B cell (primary cell): ENCODE data around the gene WDFY4. TPM values are rescaled to one million over a fixed set of nuclear protein-coding genes. Genes with fewer than 3 reads are reported as not detected.

Experiments used
- ATAC-seq: fragments of 200-7000 bp; cut with Tn5 transposase; one replicate; pipeline ENCODE4 v1.10.0; 2021; ENCODE audit warnings: low read depth, mild to moderate bottlenecking, moderate number of reproducible peaks, moderate library complexity
- CTCF ChIA-PET: fragments of 350-600 bp; sonication (Branson Sonifier 250); formaldehyde crosslinking; loops from one replicate; lab custom pipeline; 2021; ENCODE audit warnings: antibody characterized with exemption, inconsistent platforms; lab: Charles Lee
- POLR2A ChIA-PET: fragments of 350-600 bp; sonication (Branson Sonifier 250); formaldehyde crosslinking; loops from one replicate; lab custom pipeline; 2021; ENCODE audit warnings: antibody characterized with exemption; lab: Charles Lee
- DNase-seq: peaks from one replicate; pipeline ENCODE4 v3.0.0; 2013
- H2AFZ ChIP-seq: 2 replicates; pipeline ENCODE4 v1.6.1; 2012; ENCODE audit warnings: mild to moderate bottlenecking, low read depth, low read length; ENCODE audit not compliant: insufficient read depth, poor library complexity, severe bottlenecking
- H3K27ac ChIP-seq, 2 donors: 1 replicate in 1 of 2; 2 replicates in 1 of 2; pipeline ENCODE4 v1.5.1; 2012 to 2013; ENCODE audit warnings: low read length in 2 of 2, mild to moderate bottlenecking in 2 of 2, moderate library complexity in 1 of 2
- H3K27me3 ChIP-seq, 4 experiments: fragments of 200-600 bp in 1 of 4; sonication (generic) in 1 of 4; replicated peaks in 1 of 4; 1 replicate in 2 of 4; 2 replicates in 2 of 4; pipeline versions ENCODE4 v1.6.1 to v1.7.0; 2013 to 2016; ENCODE audit warnings: low read length in 3 of 4, mild to moderate bottlenecking in 2 of 4, mixed read lengths in 1 of 4, moderate library complexity in 1 of 4; ENCODE audit not compliant: insufficient read depth in 4 of 4, control insufficient read depth in 3 of 4; ENCODE audit errors: control extremely low read depth in 1 of 4
- H3K36me3 ChIP-seq, 2 experiments: replicated peaks in 1 of 2; 1 replicate in 1 of 2; 2 replicates in 1 of 2; pipeline versions ENCODE4 v1.6.1 to v1.7.1; 2013; ENCODE audit warnings: low read length in 1 of 2; ENCODE audit not compliant: insufficient read depth in 2 of 2, control insufficient read depth in 1 of 2; ENCODE audit errors: control extremely low read depth in 1 of 2, extremely low read depth in 1 of 2
- H3K4me1 ChIP-seq, 2 donors: fragments of 200-600 bp in 1 of 2; sonication (generic) in 1 of 2; 1 replicate in 1 of 2; 2 replicates in 1 of 2; pipeline versions ENCODE4 v1.5.1 to v1.6.1; 2013 to 2017; ENCODE audit warnings: low read length in 2 of 2; ENCODE audit not compliant: control insufficient read depth in 2 of 2, insufficient read depth in 2 of 2
- H3K4me2 ChIP-seq: replicated peaks from 2 replicates; pipeline ENCODE3; 2012; ENCODE audit warnings: mild to moderate bottlenecking, low read depth, low read length; ENCODE audit not compliant: poor library complexity, severe bottlenecking
- H3K4me3 ChIP-seq, 5 experiments: fragments of 200-600 bp in 1 of 5; sonication (generic) in 1 of 5; 1 replicate in 3 of 5; 2 replicates in 2 of 5; pipeline versions ENCODE4 v1.5.1 to v1.7.0; 2011 to 2016; ENCODE audit warnings: low read length in 4 of 5, mild to moderate bottlenecking in 4 of 5, low read depth in 2 of 5, control low read depth in 1 of 5, moderate library complexity in 1 of 5; ENCODE audit not compliant: insufficient read depth in 1 of 5; ENCODE audit errors: control extremely low read depth in 1 of 5, extremely low read depth in 1 of 5
- H3K79me2 ChIP-seq: fragments of 200-600 bp; sonication (generic); one replicate; pipeline ENCODE4 v1.6.0; 2016; ENCODE audit warnings: low read length; ENCODE audit not compliant: control insufficient read depth, insufficient read depth
- H3K9ac ChIP-seq: fragments of 200-600 bp; sonication (generic); 2 replicates; pipeline ENCODE4 v1.6.1; 2017; ENCODE audit warnings: mild to moderate bottlenecking, low read length, moderate library complexity
- H3K9me3 ChIP-seq, 3 donors: one replicate each; pipeline versions ENCODE4 v1.6.1 to v1.7.1; 2013; ENCODE audit warnings: low read length in 2 of 3; ENCODE audit not compliant: control insufficient read depth in 2 of 3, insufficient read depth in 1 of 3; ENCODE audit errors: control extremely low read depth in 1 of 3
- H4K20me1 ChIP-seq: 2 replicates; pipeline ENCODE4 v1.6.0; 2012; ENCODE audit warnings: mild to moderate bottlenecking, low read length; ENCODE audit not compliant: insufficient read depth, control insufficient read depth, poor library complexity, severe bottlenecking
- H3K27ac Mint-ChIP-seq: one replicate; pipeline ENCODE4 v1.8.0; 2021; ENCODE audit warnings: mixed read lengths
- H3K27me3 Mint-ChIP-seq: one replicate; pipeline ENCODE4 v1.8.0; 2021; ENCODE audit warnings: mixed read lengths
- H3K4me1 Mint-ChIP-seq: one replicate; pipeline ENCODE4 v1.8.0; 2021; ENCODE audit warnings: mixed read lengths
- H3K4me3 Mint-ChIP-seq: one replicate; pipeline ENCODE4 v1.8.0; 2021; ENCODE audit warnings: mixed read lengths
- H3K9me3 Mint-ChIP-seq: one replicate; pipeline ENCODE4 v1.8.0; 2022; ENCODE audit warnings: mixed read lengths; ENCODE audit not compliant: insufficient read depth
- CTCF ChIP-seq: fragments of 200-600 bp; IDR thresholded peaks from one replicate; pipeline ENCODE4 v1.8.0; 2022; ENCODE audit warnings: antibody characterized with exemption, mild to moderate bottlenecking
- EZH2 ChIP-seq: IDR thresholded peaks from 2 replicates; pipeline ENCODE4 v1.6.1; 2012; ENCODE audit warnings: borderline replicate concordance, low read depth, mild to moderate bottlenecking, moderate library complexity, low read length; ENCODE audit not compliant: insufficient read depth, poor library complexity, severe bottlenecking
- WGBS: methylation state at CpG from one replicate; pipeline ENCODE4 v1.1.5; 2013; ENCODE audit warnings: missing lambda C conversion rate; ENCODE audit not compliant: insufficient coverage; 5-methylcytosine and 5-hydroxymethylcytosine counted together
- intact Hi-C: fragments of 100-400 bp; cut with micrococcal nuclease; formaldehyde crosslinking; loops from one replicate; pipeline ENCODE4 v1.10.0; 2022
- polyA plus RNA-seq: library from polyadenylated mRNA; depleted of rRNA; stranded (reverse); fragments of >200 nt; gene quantifications from 2 replicates; pipeline ENCODE4 v1.2.3, GENCODE V29; 2012
- total RNA-seq, 2 donors: library from RNA; stranded (reverse); fragments of 120-200 nt in 1 of 2; gene quantifications; 1 replicate in 1 of 2; 2 replicates in 1 of 2; pipeline versions ENCODE4 v1.2.3 to v1.2.4, GENCODE V29; 2013 to 2022

The WDFY4 gene
- total and polyA plus RNA-seq, 2 donors (not counting 1 experiment from before 2014, with no cell fraction given) = 262 to 560 TPM

- no peaks in the 10 kb centered on the region for H3K9me3 ChIP-seq
- H3K4me2 ChIP-seq = peak overlapping the region; percentile 33
- POLR2A ChIA-PET = interaction anchor here (1.5 kb wide), 1 partner anchor 14 kb away, joined by 9 read pairs; the partner anchor contains the start of gene WDFY4
- H3K27ac Mint-ChIP-seq = peak overlapping the region; percentile 84
- no peaks in the 10 kb centered on the region for H3K27me3 ChIP-seq
- no peak overlapping the region for H2AFZ ChIP-seq
- peaks cover 96% of the 10 kb centered on the region for H3K4me1 Mint-ChIP-seq
- no peaks in the 10 kb centered on the region for H3K9me3 Mint-ChIP-seq
- DNase-seq = no peak
- no peak overlapping the region for H3K4me3 ChIP-seq
- intact Hi-C loops = no loop called here
- peaks cover 85 to 99% of the 10 kb centered on the region in 2 donors for H3K4me1 ChIP-seq
- peaks cover 0 to 88% of the 10 kb centered on the region in 2 experiments for H3K36me3 ChIP-seq
- H3K27ac ChIP-seq = peak overlapping the region; percentile 3 to 68
- no peak for ATAC-seq
- H3K9ac ChIP-seq = no peak overlapping the region
- peaks cover 100% of the 10 kb centered on the region for H4K20me1 ChIP-seq
- TF ChIP-seq EZH2 (no peak), CTCF (no peak)
- peak overlapping the region; percentile 49 for H3K4me3 Mint-ChIP-seq
- no peaks in the 10 kb centered on the region for H3K27me3 Mint-ChIP-seq
- CTCF ChIA-PET = interaction anchor here (0.8 to 15.9 kb wide), 5 partner anchors 9 to 46 kb away, joined by 3 to 521 read pairs (median 14); partner anchors contain the start of gene WDFY4
- H3K79me2 ChIP-seq = peaks cover 100% of the 10 kb centered on the region
- WGBS = 90% methylated on average over 2 of the region's 8 CpGs
These were observed 14.4 kb downstream of the WDFY4 start for GRCh38 chr10:48699011-48699627.

DNA sequence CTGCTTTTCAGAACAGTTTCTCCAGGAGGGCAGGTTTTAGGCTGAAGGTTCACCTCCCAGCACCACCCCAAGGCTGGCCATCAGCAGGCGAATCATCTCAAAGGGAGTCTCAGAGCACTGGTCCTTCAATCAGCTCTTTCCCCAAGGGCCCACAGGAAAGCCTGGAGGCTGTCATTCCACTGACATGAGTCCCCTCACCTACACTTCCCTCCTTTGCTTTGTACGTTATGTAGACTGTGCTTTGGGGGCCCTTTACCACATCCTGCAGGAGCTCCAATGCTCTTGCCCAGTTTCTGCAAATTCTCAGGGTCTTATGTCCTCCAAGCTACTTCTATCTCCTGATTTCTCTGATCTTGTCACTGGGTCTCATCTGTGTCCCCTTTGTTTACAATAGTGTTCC, 15.4 kb downstream of the WDFY4 start:
- peaks cover 100% of the 10 kb centered on the region for H3K79me2 ChIP-seq
- no peaks in the 10 kb centered on the region for H3K27me3 ChIP-seq
- H3K4me1 ChIP-seq = peaks cover 85 to 99% of the 10 kb centered on the region in 2 donors
- POLR2A ChIA-PET = interaction anchor here (0.6 to 2.6 kb wide), 4 partner anchors 13 to 42 kb away, joined by 5 to 9 read pairs (median 7); partner anchors contain the start of gene WDFY4
- peak overlapping the region; percentile 30 for H3K4me3 Mint-ChIP-seq
- peak overlapping the region; percentile 33 for H3K4me2 ChIP-seq
- peaks cover 0 to 87% of the 10 kb centered on the region in 2 experiments for H3K36me3 ChIP-seq
- ATAC-seq (no peak), DNase-seq (no peak)
- peak overlapping the region; percentile 75 for H3K27ac Mint-ChIP-seq
- no peak overlapping the region for H2AFZ ChIP-seq
- peaks cover 96% of the 10 kb centered on the region for H3K4me1 Mint-ChIP-seq
- intact Hi-C loops = loop anchor here (1.0 to 5.0 kb wide), 3 partner anchors 15 to 148 kb away; no protein-coding TSS in a partner anchor
- H3K4me3 ChIP-seq = no peak overlapping the region
- H3K9ac ChIP-seq = peak overlapping the region; percentile 14
- 0% methylated on average over 1 of the region's 2 CpGs for WGBS
- CTCF ChIA-PET = interaction anchor here (0.8 to 15.9 kb wide), 10 partner anchors 10 to 38 kb away, joined by 3 to 521 read pairs (median 4); partner anchors contain the start of gene WDFY4
- peaks cover 100% of the 10 kb centered on the region for H4K20me1 ChIP-seq
- no peak for TF ChIP-seq EZH2
- no peaks in the 10 kb centered on the region for H3K9me3 ChIP-seq
- no peaks in the 10 kb centered on the region for H3K27me3 Mint-ChIP-seq
- H3K27ac ChIP-seq = peak overlapping the region; percentile 3 to 68
- no peaks in the 10 kb centered on the region for H3K9me3 Mint-ChIP-seq
